H1 (cell line): ENCODE results near the gene ZNF473. TPM values are rescaled to one million over a fixed set of nuclear protein-coding genes. Genes with fewer than 3 reads are reported as not detected.

ENCODE experiments used
- BRCA1 ChIP-seq: IDR thresholded peaks from 2 replicates; pipeline ENCODE4 v1.6.1; 2012; ENCODE audit warnings: low read depth, low read length, improper control_type of control experiment
- CBX5 ChIP-seq: fragments of 300-800, 300-1000 bp; sonication (generic); IDR thresholded peaks from 2 replicates; pipeline ENCODE4 v1.7.1; 2016; ENCODE audit warnings: antibody characterized with exemption, low read length, low read depth
- CHD2 ChIP-seq: IDR thresholded peaks from 2 replicates; pipeline ENCODE4 v1.6.1; 2012; ENCODE audit warnings: low read length, improper control_type of control experiment
- FOSL1 ChIP-seq: IDR thresholded peaks from 2 replicates; pipeline ENCODE4 v1.6.1; 2011; ENCODE audit warnings: mild to moderate bottlenecking, low read depth, low read length, moderate library complexity; ENCODE audit not compliant: insufficient read depth
- NRF1 ChIP-seq: IDR thresholded peaks from 2 replicates; pipeline ENCODE4 v1.6.1; 2011; ENCODE audit warnings: mild to moderate bottlenecking, low read depth, low read length, improper control_type of control experiment
- POU5F1 ChIP-seq: IDR thresholded peaks from 2 replicates; pipeline ENCODE4 v1.6.1; 2011; ENCODE audit warnings: low read depth, mild to moderate bottlenecking, low read length, moderate library complexity
- RNF2 ChIP-seq: fragments of 200-900, 300-1000 bp; sonication (generic); IDR thresholded peaks from 2 replicates; pipeline ENCODE4 v1.7.1; 2016; ENCODE audit warnings: borderline replicate concordance, low read depth, mild to moderate bottlenecking, antibody characterized with exemption, low read length; ENCODE audit not compliant: poor library complexity, severe bottlenecking; ENCODE audit errors: missing control alignments
- SAP30 ChIP-seq: fragments of 300-600 bp; sonication (generic); IDR thresholded peaks from 2 replicates; pipeline ENCODE4 v1.7.1; 2012; ENCODE audit warnings: low read length, moderate library complexity, mild to moderate bottlenecking, inconsistent platforms; ENCODE audit not compliant: insufficient read depth, insufficient replicate concordance
- SIN3A ChIP-seq, 2 experiments: IDR thresholded peaks in 1 of 2; conservative IDR thresholded peaks in 1 of 2; 2 replicates each; pipeline ENCODE4 v1.6.1; 2011 to 2012; ENCODE audit warnings: low read length in 2 of 2, improper control_type of control experiment in 1 of 2, low read depth in 1 of 2, mild to moderate bottlenecking in 1 of 2
- SP2 ChIP-seq: IDR thresholded peaks from 2 replicates; pipeline ENCODE4 v1.6.1; 2012; ENCODE audit warnings: mild to moderate bottlenecking, low read length, inconsistent platforms
- TBP ChIP-seq: IDR thresholded peaks from 2 replicates; pipeline ENCODE4 v1.6.1; 2011; ENCODE audit warnings: low read depth, low read length, improper control_type of control experiment
- YY1 ChIP-seq: IDR thresholded peaks from 2 replicates; pipeline ENCODE4 v1.6.1; 2011; ENCODE audit warnings: low read depth, mild to moderate bottlenecking, low read length
- polyA plus RNA-seq, 7 experiments: library from polyadenylated mRNA; depleted of rRNA in 3 of 7; stranded (reverse) in 5 of 7; unstranded in 2 of 7; fragments of >200 nt in 5 of 7; fragments of 200-250 nt in 2 of 7; gene quantifications; 1 replicate in 5 of 7; 2 replicates in 1 of 7; 4 replicates in 1 of 7; pipeline versions ENCODE4 v1.2.1 to v1.2.3, GENCODE V29; 2011 to 2013; ENCODE audit warnings: missing spikeins in 2 of 7, mixed read lengths in 2 of 7
- total RNA-seq: library from RNA; stranded (reverse); fragmentation: NEBNext Ultra II Directional; extraction: Animal tissue kit (Norgen Biotek cat#: 25700); gene quantifications from 2 replicates; pipeline ENCODE4 v1.2.1, GENCODE V29; 2021

ZNF473 gene
- total and polyA plus RNA-seq, 2 of the 8 experiments (the other 6 are each of a cell fraction or from before 2014, with no cell fraction given): 5.2 to 11.7 TPM

DNA sequence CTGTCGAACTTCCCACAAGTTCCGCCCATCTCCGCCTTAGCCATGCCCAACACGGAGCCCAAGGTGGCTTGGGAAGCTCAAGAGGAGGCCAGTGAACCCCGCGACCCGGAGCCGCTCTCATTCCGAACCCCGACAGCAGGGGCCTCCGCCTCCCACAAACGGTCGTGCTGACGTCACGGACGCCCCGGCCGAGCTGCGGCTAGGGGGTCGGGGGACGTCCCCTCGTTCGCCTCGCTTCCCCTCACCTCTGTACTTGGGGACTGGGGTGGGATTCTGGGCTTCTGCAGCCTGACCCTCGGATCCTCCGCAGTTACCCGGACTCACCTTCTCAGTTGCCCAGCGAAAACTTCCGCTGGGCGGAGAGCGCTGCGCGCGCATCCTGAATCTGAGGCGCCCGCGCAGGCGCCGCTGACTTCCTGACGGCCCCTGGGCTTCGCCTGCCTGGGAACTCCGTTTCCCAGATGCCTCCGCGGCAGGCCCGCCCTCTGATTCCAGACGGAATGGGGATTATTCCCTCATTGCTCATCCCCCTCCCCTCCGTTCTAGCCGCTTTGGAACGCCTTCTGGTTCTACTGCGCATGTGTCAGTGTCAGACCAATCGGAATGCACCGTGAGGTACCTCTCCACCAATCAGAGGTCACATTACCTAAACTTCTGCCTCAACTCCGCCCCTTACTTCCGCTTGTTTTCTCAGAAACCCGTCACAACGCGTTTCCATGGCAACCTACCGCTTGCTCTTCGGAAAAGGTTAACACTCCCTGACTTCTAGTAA, 597 bp upstream of the ZNF473 start, which contains the start of gene VRK3 (continued):
- TF ChIP-seq CBX5: no peak
- TF ChIP-seq YY1: no peak
- no peak for TF ChIP-seq SP2
- no peak for TF ChIP-seq BRCA1
- TF ChIP-seq CHD2: no peak
- peak; percentile 91 for TF ChIP-seq NRF1
- no peak; a peak in 1 of 4 replicates for TF ChIP-seq SIN3A (conservative IDR thresholded peaks at IDR 0.05 in 1 of 2, IDR thresholded peaks at IDR 0.05 in 1 of 2; ENCODE audit: low read depth in 1 of 2, low read length in 2 of 2)
- TF ChIP-seq SAP30: no peak
- no peak for TF ChIP-seq RNF2
- TF ChIP-seq POU5F1: no peak
- no peak for TF ChIP-seq FOSL1
- TF ChIP-seq TBP: peak; percentile 40; the same call in 1 of the 2 replicates
